Ectodermal cell (in vitro differentiated cells): ENCODE data around the gene ATG13.
"Not testable (repeated sequence)": the region's sequence is repeated elsewhere in the genome, so short reads cannot be mapped to it uniquely, and the experiment has no call there.

Source experiments
- H3K27ac ChIP-seq: 2 replicates; pipeline ENCODE4 v1.7.0; 2013; ENCODE audit warnings: mild to moderate bottlenecking, low read depth, low read length; ENCODE audit not compliant: insufficient read depth, poor library complexity, severe bottlenecking
- H3K27me3 ChIP-seq: 2 replicates; pipeline ENCODE4 v1.7.0; 2013; ENCODE audit warnings: mild to moderate bottlenecking, low read length; ENCODE audit not compliant: insufficient read depth, control insufficient read depth, poor library complexity, severe bottlenecking
- H3K36me3 ChIP-seq: one replicate; pipeline ENCODE4 v1.7.0; 2013; ENCODE audit warnings: low read length; ENCODE audit not compliant: control insufficient read depth, insufficient read depth
- H3K4me1 ChIP-seq: one replicate; pipeline ENCODE4 v1.7.0; 2013; ENCODE audit warnings: low read length; ENCODE audit not compliant: control insufficient read depth, insufficient read depth
- H3K4me3 ChIP-seq: 2 replicates; pipeline ENCODE4 v1.7.0; 2013; ENCODE audit warnings: low read depth, low read length, control low read depth; ENCODE audit not compliant: insufficient read depth
- H3K9me3 ChIP-seq: 2 replicates; pipeline ENCODE4 v1.7.0; 2013; ENCODE audit warnings: mild to moderate bottlenecking, low read length, moderate library complexity; ENCODE audit not compliant: control insufficient read depth
- WGBS, 2 experiments: methylation state at CpG; one replicate each; pipeline ENCODE4 v1.1.7; 2013; ENCODE audit warnings: missing lambda C conversion rate in 2 of 2; 5-methylcytosine and 5-hydroxymethylcytosine counted together

Gene ATG13

GRCh38 chr11:46663277-46663940 lies 46.1 kb downstream of the ATG13 start:
- Histone ChIP-seq H3K27me3 (no peaks in the 10 kb centered on the region), H3K9me3 (no peaks in the 10 kb centered on the region), H3K27ac (no peak overlapping the region), H3K36me3 (peaks cover 36% of the 10 kb centered on the region), H3K4me1 (peaks cover 3% of the 10 kb centered on the region), H3K4me3 (no peak overlapping the region)
- 96 to 97% methylated on average over 4 of the region's 4 CpGs for WGBS, 2 experiments

GRCh38 chr11:46664612-46665011 lies 47.3 kb downstream of the ATG13 start:
- Histone ChIP-seq H3K4me1 (peaks cover 3% of the 10 kb centered on the region), H3K27ac (peak overlapping the region; percentile 52), H3K9me3 (no peaks in the 10 kb centered on the region), H3K4me3 (no peak overlapping the region), H3K27me3 (no peaks in the 10 kb centered on the region), H3K36me3 (peaks cover 37% of the 10 kb centered on the region)
- 78 to 82% methylated on average over 6 of the region's 6 CpGs for WGBS, 2 experiments

GRCh38 chr11:46665356-46665755 lies 48.0 kb downstream of the ATG13 start:
- Histone ChIP-seq H3K4me3 (no peak overlapping the region), H3K27ac (no peak overlapping the region), H3K4me1 (peaks cover 3% of the 10 kb centered on the region), H3K36me3 (peaks cover 41% of the 10 kb centered on the region), H3K27me3 (no peaks in the 10 kb centered on the region), H3K9me3 (no peaks in the 10 kb centered on the region)
- 94 to 98% methylated on average over 1 of the region's 1 CpG for WGBS, 2 experiments

- peaks cover 45% of the 10 kb centered on the region for H3K36me3 ChIP-seq
- WGBS, 2 experiments = 82 to 85% methylated on average over 4 to 5 of the region's 5 CpGs
- H3K4me1 ChIP-seq = peaks cover 3% of the 10 kb centered on the region
- H3K4me3 ChIP-seq = no peak overlapping the region
- H3K27me3 ChIP-seq = no peaks in the 10 kb centered on the region
- H3K9me3 ChIP-seq = no peaks in the 10 kb centered on the region
- no peak overlapping the region for H3K27ac ChIP-seq
Observed at GRCh38 chr11:46666516-46666915, 49.2 kb downstream of the ATG13 start.

- no peak overlapping the region for H3K4me3 ChIP-seq
- WGBS, 2 experiments = 91 to 93% methylated on average over 2 of the region's 2 CpGs
- H3K36me3 ChIP-seq = peaks cover 45% of the 10 kb centered on the region
Observed at GRCh38 chr11:46667043-46667481, 49.7 kb downstream of the ATG13 start.

GRCh38 chr11:46668480-46669085 lies 51.2 kb downstream of the ATG13 start:
- peaks cover 3% of the 10 kb centered on the region for H3K4me1 ChIP-seq
- no peak overlapping the region for H3K4me3 ChIP-seq
- no peaks in the 10 kb centered on the region for H3K27me3 ChIP-seq
- no peaks in the 10 kb centered on the region for H3K9me3 ChIP-seq
- H3K27ac ChIP-seq = no peak overlapping the region
- 95 to 97% methylated on average over 12 of the region's 12 CpGs for WGBS, 2 experiments
- H3K36me3 ChIP-seq = peaks cover 48% of the 10 kb centered on the region

More at GRCh38 chr11:46667043-46667481, 49.7 kb downstream of the ATG13 start:
- peaks cover 3% of the 10 kb centered on the region for H3K4me1 ChIP-seq
- H3K27me3 ChIP-seq = no peaks in the 10 kb centered on the region
- no peak overlapping the region for H3K27ac ChIP-seq
- no peaks in the 10 kb centered on the region for H3K9me3 ChIP-seq

- peaks cover 4% of the 10 kb centered on the region for H3K4me1 ChIP-seq
- H3K9me3 ChIP-seq = no peaks in the 10 kb centered on the region
- H3K36me3 ChIP-seq = peaks cover 48% of the 10 kb centered on the region
- H3K27ac ChIP-seq = no peak overlapping the region
- no peak overlapping the region for H3K4me3 ChIP-seq
- 91% methylated on average over 3 of the region's 3 CpGs for WGBS, 2 experiments
- H3K27me3 ChIP-seq = no peaks in the 10 kb centered on the region
Observed at GRCh38 chr11:46669711-46670139, 52.4 kb downstream of the ATG13 start.

- H3K9me3 ChIP-seq, H3K27ac ChIP-seq, H3K27me3 ChIP-seq, H3K4me3 ChIP-seq: not testable (repeated sequence)
- Histone ChIP-seq H3K36me3 (peaks cover 41% of the 10 kb centered on the region), H3K4me1 (peaks cover 11% of the 10 kb centered on the region)
- 94 to 96% methylated on average over 3 of the region's 3 CpGs for WGBS, 2 experiments
Observed at GRCh38 chr11:46670521-46670920, 53.2 kb downstream of the ATG13 start.

GRCh38 chr11:46671958-46672315 lies 54.6 kb downstream of the ATG13 start:
- H3K36me3 ChIP-seq = peaks cover 41% of the 10 kb centered on the region
- H3K27ac ChIP-seq = no peak overlapping the region
- no peaks in the 10 kb centered on the region for H3K9me3 ChIP-seq
- no peaks in the 10 kb centered on the region for H3K27me3 ChIP-seq
- WGBS, 2 experiments = 94 to 95% methylated on average over 10 of the region's 10 CpGs
- no peak overlapping the region for H3K4me3 ChIP-seq
- H3K4me1 ChIP-seq = peaks cover 11% of the 10 kb centered on the region

GRCh38 chr11:46672381-46672839 lies 55.1 kb downstream of the ATG13 start:
- Histone ChIP-seq H3K27ac (no peak overlapping the region), H3K9me3 (no peaks in the 10 kb centered on the region), H3K4me1 (peaks cover 11% of the 10 kb centered on the region), H3K4me3 (no peak overlapping the region), H3K36me3 (peaks cover 37% of the 10 kb centered on the region), H3K27me3 (no peaks in the 10 kb centered on the region)
- 78 to 81% methylated on average over 7 of the region's 7 CpGs for WGBS, 2 experiments
